Measurements from ENCODE around the gene ERCC6L2.

GRCh38 chr9:95930277-95930676 lies 54.8 kb downstream of the ERCC6L2 start:
- TF ChIP-seq CTCF (IDR thresholded peaks at IDR 0.05; ENCODE audit: insufficient read depth, low read length, poor library complexity, severe bottlenecking) (no peak), EZH2phosphoT487 (conservative IDR thresholded peaks at IDR 0.05; ENCODE audit: low read length) (no peak)

All from SU-DHL-6 (cell line).